H1 (cell line): Measurements from ENCODE around the gene WDR90.

Source experiments
- CHD1 ChIP-seq: IDR thresholded peaks from 2 replicates; pipeline ENCODE4 v1.6.1; 2012; ENCODE audit warnings: low read depth, low read length, improper control_type of control experiment
- EP300 ChIP-seq, 2 experiments: IDR thresholded peaks; 1 replicate in 1 of 2; 2 replicates in 1 of 2; pipeline ENCODE4 v1.6.1; 2011 to 2012; ENCODE audit warnings: low read depth in 2 of 2, low read length in 2 of 2, mild to moderate bottlenecking in 2 of 2, borderline replicate concordance in 1 of 2, inconsistent platforms in 1 of 2, moderate library complexity in 1 of 2
- FOSL1 ChIP-seq: IDR thresholded peaks from 2 replicates; pipeline ENCODE4 v1.6.1; 2011; ENCODE audit warnings: mild to moderate bottlenecking, low read depth, low read length, moderate library complexity; ENCODE audit not compliant: insufficient read depth
- MAFK ChIP-seq: IDR thresholded peaks from 2 replicates; pipeline ENCODE4 v1.6.1; 2012; ENCODE audit warnings: low read depth, mild to moderate bottlenecking, improper control_type of control experiment, low read length
- POLR2A ChIP-seq, 2 experiments: IDR thresholded peaks; 1 replicate in 1 of 2; 2 replicates in 1 of 2; pipeline ENCODE4 v1.6.1; 2011; ENCODE audit warnings: low read depth in 2 of 2, low read length in 2 of 2, mild to moderate bottlenecking in 2 of 2; ENCODE audit errors: control extremely low read depth in 1 of 2
- POLR2AphosphoS5 ChIP-seq: IDR thresholded peaks from 2 replicates; pipeline ENCODE4 v1.6.1; 2011; ENCODE audit warnings: low read depth, low read length
- RAD21 ChIP-seq, 2 experiments: IDR thresholded peaks in 1 of 2; conservative IDR thresholded peaks in 1 of 2; 2 replicates each; pipeline ENCODE4 v1.6.1; 2011; ENCODE audit warnings: low read depth in 2 of 2, low read length in 2 of 2, improper control_type of control experiment in 1 of 2, inconsistent platforms in 1 of 2, mild to moderate bottlenecking in 1 of 2, moderate library complexity in 1 of 2
- RXRA ChIP-seq: IDR thresholded peaks from 2 replicates; pipeline ENCODE4 v1.6.1; 2011; ENCODE audit warnings: low read depth, mild to moderate bottlenecking, low read length, moderate library complexity; ENCODE audit not compliant: insufficient read depth
- SRF ChIP-seq: IDR thresholded peaks from 2 replicates; pipeline ENCODE4 v1.6.1; 2011; ENCODE audit warnings: mild to moderate bottlenecking, low read depth, low read length, moderate library complexity
- SUZ12 ChIP-seq: fragments of 200-600 bp; sonication (generic); IDR thresholded peaks from 2 replicates; pipeline ENCODE4 v1.6.1; 2012; ENCODE audit warnings: mild to moderate bottlenecking, inconsistent platforms, low read length, moderate library complexity, mixed read lengths
- ZNF274 ChIP-seq: IDR thresholded peaks from 2 replicates; pipeline ENCODE4 v1.7.0; 2012; ENCODE audit warnings: low read length, borderline replicate concordance; ENCODE audit errors: extremely low read depth
- TF ChIP-seq, protein P1 (sequence below), 3 experiments: IDR thresholded peaks; 1 replicate in 2 of 3; 2 replicates in 1 of 3; pipeline versions ENCODE4 v1.5.1 to v1.6.1; 2011; ENCODE audit warnings: low read length in 3 of 3, mild to moderate bottlenecking in 3 of 3, inconsistent platforms in 2 of 3, low read depth in 1 of 3, moderate library complexity in 1 of 3; ENCODE audit not compliant: insufficient read depth in 1 of 3; ENCODE audit errors: control extremely low read depth in 1 of 3
- TF ChIP-seq, protein P2 (sequence below): IDR thresholded peaks from 2 replicates; pipeline ENCODE4 v1.6.1; 2011; ENCODE audit warnings: low read length, improper control_type of control experiment

DNA sequence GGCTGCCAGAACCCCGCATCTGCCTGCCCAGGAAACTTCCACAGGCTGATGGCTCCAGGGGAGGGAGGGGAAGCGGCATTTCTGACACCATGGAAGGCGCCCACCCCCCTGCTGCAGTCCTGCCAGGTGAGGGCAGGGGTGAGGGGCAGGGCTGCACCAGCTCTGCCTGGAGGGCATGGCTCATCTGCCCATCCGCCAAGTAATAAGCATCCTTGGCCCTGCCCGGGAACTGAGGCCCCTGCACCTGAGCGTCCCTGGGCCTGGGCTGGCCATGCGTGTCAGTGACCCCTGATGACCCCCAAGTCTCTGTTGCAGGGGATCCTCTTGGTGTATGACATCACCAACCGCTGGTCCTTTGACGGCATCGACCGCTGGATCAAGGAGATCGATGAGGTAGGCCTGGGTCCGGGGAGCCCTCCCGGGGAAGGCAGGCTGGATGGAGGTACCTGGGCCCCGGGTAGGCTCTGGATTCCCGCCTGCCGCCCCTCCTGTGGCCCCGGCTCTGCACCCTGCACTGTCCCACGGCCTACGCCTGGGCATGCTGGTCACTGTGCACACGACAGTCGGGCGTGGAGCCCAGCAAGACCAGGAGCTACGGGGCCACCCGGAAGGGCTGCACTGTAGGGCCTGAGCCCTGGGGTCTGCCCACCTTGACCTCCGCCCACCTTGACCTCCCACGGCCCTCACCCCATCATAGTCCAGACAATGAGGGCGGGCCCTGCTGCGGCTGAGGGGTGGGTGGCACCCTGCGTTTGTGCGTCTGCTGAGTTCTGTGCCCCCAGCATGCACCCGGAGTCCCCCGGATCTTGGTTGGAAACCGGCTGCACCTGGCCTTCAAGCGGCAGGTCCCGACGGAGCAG is 23.8 kb upstream of the WDR90 start:
- TF ChIP-seq MAFK (no peak), EP300 (IDR thresholded peaks at IDR 0.05; ENCODE audit: borderline replicate concordance in 1 of 2, low read depth in 2 of 2, low read length in 2 of 2) (no peak), FOSL1 (no peak), SUZ12 (no peak), SRF (no peak), POLR2AphosphoS5 (no peak), RXRA (no peak), CHD1 (no peak), RAD21 (IDR thresholded peaks at IDR 0.05 in 1 of 2, conservative IDR thresholded peaks at IDR 0.05 in 1 of 2; ENCODE audit: low read depth in 2 of 2, low read length in 2 of 2) (no peak), ZNF274 (no peak), POLR2A (IDR thresholded peaks at IDR 0.05; ENCODE audit: control extremely low read depth in 1 of 2, low read depth in 2 of 2, low read length in 2 of 2) (no peak)
- TF ChIP-seq, protein P1, sequence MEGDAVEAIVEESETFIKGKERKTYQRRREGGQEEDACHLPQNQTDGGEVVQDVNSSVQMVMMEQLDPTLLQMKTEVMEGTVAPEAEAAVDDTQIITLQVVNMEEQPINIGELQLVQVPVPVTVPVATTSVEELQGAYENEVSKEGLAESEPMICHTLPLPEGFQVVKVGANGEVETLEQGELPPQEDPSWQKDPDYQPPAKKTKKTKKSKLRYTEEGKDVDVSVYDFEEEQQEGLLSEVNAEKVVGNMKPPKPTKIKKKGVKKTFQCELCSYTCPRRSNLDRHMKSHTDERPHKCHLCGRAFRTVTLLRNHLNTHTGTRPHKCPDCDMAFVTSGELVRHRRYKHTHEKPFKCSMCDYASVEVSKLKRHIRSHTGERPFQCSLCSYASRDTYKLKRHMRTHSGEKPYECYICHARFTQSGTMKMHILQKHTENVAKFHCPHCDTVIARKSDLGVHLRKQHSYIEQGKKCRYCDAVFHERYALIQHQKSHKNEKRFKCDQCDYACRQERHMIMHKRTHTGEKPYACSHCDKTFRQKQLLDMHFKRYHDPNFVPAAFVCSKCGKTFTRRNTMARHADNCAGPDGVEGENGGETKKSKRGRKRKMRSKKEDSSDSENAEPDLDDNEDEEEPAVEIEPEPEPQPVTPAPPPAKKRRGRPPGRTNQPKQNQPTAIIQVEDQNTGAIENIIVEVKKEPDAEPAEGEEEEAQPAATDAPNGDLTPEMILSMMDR (IDR thresholded peaks at IDR 0.05; ENCODE audit: control extremely low read depth in 1 of 3, insufficient read depth in 1 of 3, low read depth in 1 of 3, low read length in 3 of 3), result no peak
- TF ChIP-seq, protein P2, sequence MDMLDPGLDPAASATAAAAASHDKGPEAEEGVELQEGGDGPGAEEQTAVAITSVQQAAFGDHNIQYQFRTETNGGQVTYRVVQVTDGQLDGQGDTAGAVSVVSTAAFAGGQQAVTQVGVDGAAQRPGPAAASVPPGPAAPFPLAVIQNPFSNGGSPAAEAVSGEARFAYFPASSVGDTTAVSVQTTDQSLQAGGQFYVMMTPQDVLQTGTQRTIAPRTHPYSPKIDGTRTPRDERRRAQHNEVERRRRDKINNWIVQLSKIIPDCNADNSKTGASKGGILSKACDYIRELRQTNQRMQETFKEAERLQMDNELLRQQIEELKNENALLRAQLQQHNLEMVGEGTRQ, result no peak
